Right renal pelvis (tissue), 4 donors: ENCODE data around the gene RGPD3. TPM values are rescaled to one million over a fixed set of nuclear protein-coding genes. Genes with fewer than 3 reads are reported as not detected.

Source experiments
- DNase-seq, 4 donors: peaks; one replicate each; pipeline ENCODE4 v3.0.0-alpha.2; 2013; ENCODE audit warnings: low read depth in 4 of 4, low spot score in 3 of 4, missing footprints in 1 of 4
- polyA plus RNA-seq, 4 donors: library from polyadenylated mRNA; unstranded; fragments of 120-200 nt; gene quantifications; one replicate each; pipeline ENCODE4 v1.2.1, GENCODE V29; 2013; ENCODE audit not compliant: insufficient read length in 4 of 4

RGPD3 gene
- polyA plus RNA-seq, 4 donors: 0.06 to 0.51 (median 0.22) TPM

- DNase-seq: no peak
Measured at GRCh38 chr2:106344302-106344701, 123.9 kb downstream of the RGPD3 start.

DNA sequence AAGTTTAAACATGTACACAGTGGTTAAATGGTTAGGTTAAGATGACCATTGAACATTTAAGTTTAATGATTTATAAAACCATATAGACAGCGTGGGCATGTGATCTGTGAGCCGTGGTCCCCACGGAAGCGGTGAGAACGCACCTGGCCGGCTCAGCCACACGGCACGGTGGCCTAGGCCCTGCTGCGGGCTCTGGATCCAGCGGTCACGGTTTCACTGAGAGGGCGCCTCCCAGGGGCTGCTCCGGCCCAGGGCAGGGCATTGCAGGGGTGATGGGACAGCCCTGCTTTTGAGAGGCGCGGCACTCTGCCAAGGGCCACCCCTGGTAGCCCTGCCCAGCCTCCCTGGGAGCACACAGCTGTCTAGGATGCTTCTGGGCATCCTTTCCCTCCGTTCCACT is 124.9 kb downstream of the RGPD3 start:
- no peak for DNase-seq

- no peak for DNase-seq
Measured at GRCh38 chr2:106342831-106343251, 125.4 kb downstream of the RGPD3 start.

GRCh38 chr2:106341666-106342065 is 126.5 kb downstream of the RGPD3 start:
- DNase-seq: no peak

Other genes with a start within 250 kb of the RGPD3 start
- gene CD8B2, start 19.0 kb upstream of the RGPD3 start, polyA plus RNA-seq: under 1 TPM; 0.11 to 0.29 (median 0.18) TPM